IMR-90 (cell line): ENCODE measurements around the gene FXYD5. TPM values are rescaled to one million over a fixed set of nuclear protein-coding genes. Genes with fewer than 3 reads are reported as not detected.
A peak's percentile ranks its signal among the peaks of the same experiment; 100 is the strongest.

Experiments used
- ATAC-seq: fragments of 200-7000 bp; cut with Tn5 transposase; 2 replicates; pipeline ENCODE4 v1.9.1; 2020; ENCODE audit warnings: low read depth, mild to moderate bottlenecking, moderate library complexity
- BruUV-seq: library from RNA; stranded (reverse); fragments of 400-500 nt; replicated peaks from 2 replicates; lab custom pipeline; 2021; lab: Mats Ljungman, UMichigan
- CTCF ChIA-PET: fragments of 300-600 bp; formaldehyde crosslinking; extraction: SDS; loops from one replicate; lab custom pipeline; 2021; ENCODE audit warnings: antibody characterized with exemption; lab: Yijun Ruan, JAX
- POLR2A ChIA-PET: fragments of 300-600 bp; sonication (Branson Sonifier 250); formaldehyde crosslinking; loops from one replicate; lab custom pipeline; 2022; ENCODE audit warnings: antibody characterized with exemption; ENCODE audit not compliant: unreplicated experiment; lab: Charles Lee
- DNase-seq: peaks from one replicate; pipeline ENCODE4 v3.0.0; 2013
- H2AFZ ChIP-seq: replicated peaks from 2 replicates; pipeline ENCODE3; 2013; ENCODE audit warnings: low read length, mild to moderate bottlenecking; ENCODE audit not compliant: poor library complexity
- H2AK5ac ChIP-seq: 2 replicates; pipeline ENCODE4 v1.6.1; 2013; ENCODE audit warnings: low read depth, low read length, inconsistent platforms
- H2AK9ac ChIP-seq: replicated peaks from 2 replicates; pipeline ENCODE3; 2013; ENCODE audit warnings: mild to moderate bottlenecking, low read depth, low read length, moderate library complexity; ENCODE audit not compliant: poor library complexity
- H2BK120ac ChIP-seq: 2 replicates; pipeline ENCODE4 v1.6.1; 2013; ENCODE audit warnings: low read depth, low read length, inconsistent platforms
- H2BK15ac ChIP-seq: 3 replicates; pipeline ENCODE4 v1.6.1; 2013; ENCODE audit warnings: low read depth, low read length, inconsistent platforms
- H2BK20ac ChIP-seq: 2 replicates; pipeline ENCODE4 v1.6.1; 2013; ENCODE audit warnings: low read depth, mild to moderate bottlenecking, inconsistent platforms, low read length, moderate library complexity
- H2BK5ac ChIP-seq: 2 replicates; pipeline ENCODE4 v1.6.1; 2013; ENCODE audit warnings: mild to moderate bottlenecking, low read depth, low read length, inconsistent platforms; ENCODE audit not compliant: poor library complexity, severe bottlenecking
- H3K14ac ChIP-seq: replicated peaks from 2 replicates; pipeline ENCODE4 v1.6.1; 2013; ENCODE audit warnings: low read depth, low read length, inconsistent platforms
- H3K18ac ChIP-seq: 2 replicates; pipeline ENCODE4 v1.6.1; 2013; ENCODE audit warnings: low read depth, low read length, control low read depth
- H3K23ac ChIP-seq: 2 replicates; pipeline ENCODE4 v1.6.1; 2013; ENCODE audit warnings: low read depth, low read length, inconsistent platforms
- H3K27ac ChIP-seq: 2 replicates; pipeline ENCODE4 v1.5.1; 2013; ENCODE audit warnings: mild to moderate bottlenecking, control low read depth, low read length; ENCODE audit not compliant: insufficient read depth
- H3K27me3 ChIP-seq: 2 replicates; pipeline ENCODE4 v1.6.1; 2013; ENCODE audit warnings: low read length; ENCODE audit not compliant: control insufficient read depth, insufficient read depth
- H3K36me3 ChIP-seq: 2 replicates; pipeline ENCODE4 v1.6.1; 2013; ENCODE audit warnings: low read length, mixed read lengths; ENCODE audit not compliant: control insufficient read depth, insufficient read depth
- H3K4ac ChIP-seq: 2 replicates; pipeline ENCODE4 v1.6.1; 2013; ENCODE audit warnings: low read depth, low read length, inconsistent platforms
- H3K4me1 ChIP-seq: 2 replicates; pipeline ENCODE4 v1.6.1; 2013; ENCODE audit warnings: low read length, mixed read lengths; ENCODE audit not compliant: control insufficient read depth, insufficient read depth
- H3K4me2 ChIP-seq: 2 replicates; pipeline ENCODE4 v1.6.1; 2013; ENCODE audit warnings: low read depth, mild to moderate bottlenecking, control low read depth, low read length, moderate library complexity
- H3K4me3 ChIP-seq: 2 replicates; pipeline ENCODE4 v1.5.1; 2013; ENCODE audit warnings: low read depth, mild to moderate bottlenecking, control low read depth, low read length, moderate library complexity; ENCODE audit not compliant: insufficient read depth
- H3K56ac ChIP-seq: 2 replicates; pipeline ENCODE4 v1.6.1; 2013; ENCODE audit warnings: low read length, inconsistent platforms; ENCODE audit not compliant: insufficient read depth; ENCODE audit errors: extremely low read depth
- H3K79me1 ChIP-seq, 2 experiments: 2 replicates each; pipeline ENCODE4 v1.6.1; 2013; ENCODE audit warnings: low read length in 2 of 2, inconsistent platforms in 1 of 2, low read depth in 1 of 2
- H3K9ac ChIP-seq: 2 replicates; pipeline ENCODE4 v1.6.1; 2013; ENCODE audit warnings: low read depth, low read length, control low read depth
- H3K9me1 ChIP-seq: 2 replicates; pipeline ENCODE4 v1.6.1; 2013; ENCODE audit warnings: low read length, inconsistent platforms; ENCODE audit not compliant: insufficient read depth
- H3K9me3 ChIP-seq: 2 replicates; pipeline ENCODE4 v1.6.1; 2013; ENCODE audit warnings: low read length; ENCODE audit not compliant: control insufficient read depth, insufficient read depth
- H4K20me1 ChIP-seq: 2 replicates; pipeline ENCODE4 v1.6.1; 2013; ENCODE audit warnings: low read length, inconsistent platforms; ENCODE audit not compliant: insufficient read depth
- H4K5ac ChIP-seq: 2 replicates; pipeline ENCODE4 v1.6.1; 2013; ENCODE audit warnings: mild to moderate bottlenecking, low read depth, low read length, control low read depth
- H4K8ac ChIP-seq, 2 experiments: 2 replicates each; pipeline ENCODE4 v1.6.1; 2013; ENCODE audit warnings: low read depth in 2 of 2, low read length in 2 of 2, control low read depth in 1 of 2, inconsistent platforms in 1 of 2
- H4K91ac ChIP-seq: 2 replicates; pipeline ENCODE4 v1.6.1; 2013; ENCODE audit warnings: low read depth, low read length, inconsistent platforms; ENCODE audit not compliant: insufficient read depth
- BHLHE40 ChIP-seq: fragments of 150-350 bp; IDR thresholded peaks from 2 replicates; pipeline ENCODE4 v1.6.1; 2016; ENCODE audit warnings: mild to moderate bottlenecking, low read depth, low read length
- CEBPB ChIP-seq: IDR thresholded peaks from 2 replicates; pipeline ENCODE4 v1.6.1; 2012; ENCODE audit warnings: low read depth, low read length, improper control_type of control experiment
- CHD1 ChIP-seq: IDR thresholded peaks from 2 replicates; pipeline ENCODE4 v1.6.1; 2012; ENCODE audit warnings: low read depth, low read length, improper control_type of control experiment
- CTCF ChIP-seq: conservative IDR thresholded peaks from 2 replicates; pipeline ENCODE4 v1.5.1; 2012; ENCODE audit warnings: mild to moderate bottlenecking, low read depth, low read length, improper control_type of control experiment
- ELK1 ChIP-seq: fragments of 150-350 bp; IDR thresholded peaks from 2 replicates; pipeline ENCODE4 v1.6.1; 2016; ENCODE audit warnings: low read depth, mild to moderate bottlenecking, low read length, moderate library complexity, borderline replicate concordance
- MAZ ChIP-seq: IDR thresholded peaks from 2 replicates; pipeline ENCODE4 v1.6.1; 2012; ENCODE audit warnings: low read depth, mild to moderate bottlenecking, low read length, improper control_type of control experiment, moderate library complexity, borderline replicate concordance
- MXI1 ChIP-seq: IDR thresholded peaks from 2 replicates; pipeline ENCODE4 v1.6.1; 2012; ENCODE audit warnings: low read depth, mild to moderate bottlenecking, low read length, moderate library complexity, borderline replicate concordance
- NFE2L2 ChIP-seq: fragments of 150-350 bp; IDR thresholded peaks from 2 replicates; pipeline ENCODE4 v1.6.1; 2016; ENCODE audit warnings: low read depth, mild to moderate bottlenecking, low read length
- SMC3 ChIP-seq: fragments of 150-350 bp; IDR thresholded peaks from 2 replicates; pipeline ENCODE4 v1.6.1; 2016; ENCODE audit warnings: low read depth, mild to moderate bottlenecking, antibody characterized with exemption, low read length, moderate library complexity
- USF2 ChIP-seq: fragments of 150-350 bp; IDR thresholded peaks from 2 replicates; pipeline ENCODE4 v1.6.1; 2017; ENCODE audit warnings: mild to moderate bottlenecking, antibody characterized with exemption, low read length, low read depth
- WGBS, 2 experiments: methylation state at CpG; one replicate each; pipeline versions ENCODE4 v1.1.5 to v1.1.7; 2013; ENCODE audit warnings: missing lambda C conversion rate in 2 of 2; ENCODE audit not compliant: insufficient read length in 1 of 2; ENCODE audit errors: extremely low coverage in 2 of 2; 5-methylcytosine and 5-hydroxymethylcytosine counted together
- dilution Hi-C: fragments of 300-500 bp; cut with HindIII; formaldehyde crosslinking; loops from one replicate; pipeline ENCODE4 v1.14.3; 2018; ENCODE audit warnings: low sequenced_read_pairs; ENCODE audit not compliant: unreplicated experiment
- in situ Hi-C: fragments of 300-500 bp; cut with MboI; formaldehyde crosslinking; loops from 3 replicates; pipeline ENCODE4 v1.14.3; 2019; ENCODE audit warnings: low sequenced_read_pairs, inconsistent platforms, mixed read lengths
- intact Hi-C: fragments of 100-400 bp; cut with micrococcal nuclease; formaldehyde crosslinking; loops from 2 replicates; pipeline ENCODE4 v1.10.0; 2022
- polyA plus RNA-seq, 3 experiments: library from polyadenylated mRNA; depleted of rRNA; stranded (reverse); fragments of >200 nt; gene quantifications; 2 replicates each; pipeline ENCODE4 v1.2.3, GENCODE V29; 2012; ENCODE audit warnings: low replicate concordance in 1 of 3
- total RNA-seq: library from RNA; depleted of rRNA; stranded (reverse); fragments of >200 nt; gene quantifications from 2 replicates; pipeline ENCODE4 v1.2.3, GENCODE V29; 2012

Gene FXYD5
- total and polyA plus RNA-seq, 2 of the 4 experiments (the other 2 are of a cell fraction): 53.6 to 245 TPM

- Histone ChIP-seq H3K36me3 (peaks cover 22% of the 10 kb centered on the region), H3K14ac (peak overlapping the region; percentile 37), H3K9ac (peak overlapping the region; percentile 83), H2BK120ac (peak overlapping the region; percentile 45; the same call in 1 of the 2 replicates), H3K56ac (peak overlapping the region; percentile 69; the same call in 1 of the 2 replicates), H3K4me2 (peak overlapping the region; percentile 85), H3K4me1 (peaks cover 9% of the 10 kb centered on the region), H3K27me3 (no peaks in the 10 kb centered on the region), H3K18ac (no peak overlapping the region), H2AK5ac (peak overlapping the region; percentile 67), H2AK9ac (peak overlapping the region; percentile 99), H2BK20ac (no peak overlapping the region), H4K91ac (peak overlapping the region; percentile 11), H3K27ac (peak overlapping the region; percentile 16; the same call in 1 of the 2 replicates), H3K4me3 (peak overlapping the region; percentile 79), H3K4ac (peak overlapping the region; percentile 87), H2BK5ac (peak overlapping the region; percentile 0), H3K9me3 (no peaks in the 10 kb centered on the region), H3K79me1 (peaks cover 8 to 42% of the 10 kb centered on the region in 2 experiments; a peak in 2 of 4 replicates), H2AFZ (peak overlapping the region; percentile 100), H4K20me1 (0 out of 2 replicates have a peak, but pooled peaks cover 2% of the 10 kb centered on the region), H3K23ac (peak overlapping the region; percentile 77), H2BK15ac (no peak overlapping the region), H4K5ac (no peak overlapping the region), H4K8ac (peak overlapping the region; percentile 48 to 97; a peak in 2 of 4 replicates), H3K9me1 (peaks cover 12% of the 10 kb centered on the region; the same call in 1 of the 2 replicates)
- dilution Hi-C loops (no loop called here), intact Hi-C loops (no loop called here), in situ Hi-C loops (no loop called here)
- TF ChIP-seq USF2 (no peak), MAZ (no peak), ELK1 (no peak), SMC3 (no peak), CHD1 (no peak), CTCF (no peak), CEBPB (no peak), MXI1 (no peak), BHLHE40 (no peak), NFE2L2 (no peak)
- POLR2A ChIA-PET: no interaction called here
- CTCF ChIA-PET: no interaction called here
- DNase-seq (no peak), ATAC-seq (no peak)
- 11% methylated on average over 7 of the region's 17 CpGs; no CpG with 5 or more reads in 1 of the 2 experiments for WGBS, 2 experiments
- no TSS peak for BruUV-seq
Observed at GRCh38 chr19:35155441-35155840, 906 bp downstream of the FXYD5 start.
